Thoracic aorta (tissue), 2 donors: ENCODE data around the gene UQCC2. TPM values are rescaled to one million over a fixed set of nuclear protein-coding genes. Genes with fewer than 3 reads are reported as not detected.

Source experiments
- ATAC-seq: fragments of 150-250 bp; one replicate; pipeline ENCODE4 v1.8.0; 2017; ENCODE audit warnings: low read depth; ENCODE audit not compliant: insufficient number of reproducible peaks, low FRiP score
- DNase-seq: peaks from one replicate; pipeline ENCODE4 v3.0.0-alpha.2; 2020; ENCODE audit warnings: low spot score
- H3K27ac ChIP-seq, 2 donors: fragments of 200-600 bp; sonication (generic); 1 replicate in 1 of 2; 2 replicates in 1 of 2; pipeline ENCODE4 v1.5.1; 2016; ENCODE audit warnings: mild to moderate bottlenecking in 2 of 2, moderate library complexity in 2 of 2
- H3K27me3 ChIP-seq: fragments of 200-600 bp; sonication (generic); replicated peaks from 2 replicates; pipeline ENCODE4 v1.6.0; 2016; ENCODE audit warnings: mild to moderate bottlenecking; ENCODE audit not compliant: insufficient read depth
- H3K36me3 ChIP-seq: fragments of 200-600 bp; sonication (generic); one replicate; pipeline ENCODE4 v1.5.1; 2016
- H3K4me1 ChIP-seq, 2 donors: fragments of 200-600 bp; sonication (generic); 1 replicate in 1 of 2; 2 replicates in 1 of 2; pipeline versions ENCODE4 v1.5.1 to v1.6.0; 2016; ENCODE audit warnings: low read depth in 2 of 2, mild to moderate bottlenecking in 1 of 2; ENCODE audit not compliant: control insufficient read depth in 1 of 2
- H3K4me3 ChIP-seq: fragments of 200-600 bp; sonication (generic); 2 replicates; pipeline ENCODE4 v1.5.1; 2016; ENCODE audit warnings: mild to moderate bottlenecking
- H3K9me3 ChIP-seq: fragments of 200-600 bp; sonication (generic); 2 replicates; pipeline ENCODE4 v1.5.1; 2016
- CTCF ChIP-seq: fragments of 200-600 bp; sonication (generic); IDR thresholded peaks from one replicate; pipeline ENCODE4 v1.5.1; 2019; ENCODE audit warnings: antibody characterized with exemption
- total RNA-seq, 2 donors: library from RNA; depleted of rRNA; stranded (reverse); fragments of >200 nt; gene quantifications; one replicate each; pipeline versions ENCODE4 v1.1.0 to v1.2.3, GENCODE V29; 2016

Gene UQCC2
- total RNA-seq, 2 donors from 2014 or later: 15.0 to 39.8 TPM

GRCh38 chr6:33689148-33689494 is 22.4 kb downstream of the UQCC2 start:
- Histone ChIP-seq H3K4me1 (peaks cover 0 to 4% of the 10 kb centered on the region in 2 donors), H3K36me3 (no peaks in the 10 kb centered on the region), H3K9me3 (no peaks in the 10 kb centered on the region), H3K27ac (no peak overlapping the region), H3K4me3 (no peak overlapping the region), H3K27me3 (no peaks in the 10 kb centered on the region)
- DNase-seq (no peak), ATAC-seq (no peak)
- TF ChIP-seq CTCF: no peak

GRCh38 chr6:33688451-33689147 is 22.9 kb downstream of the UQCC2 start:
- H3K4me3 ChIP-seq: no peak overlapping the region
- H3K27ac ChIP-seq: no peak overlapping the region
- DNase-seq (no peak), ATAC-seq (no peak)
- no peaks in the 10 kb centered on the region for H3K27me3 ChIP-seq
- no peak for TF ChIP-seq CTCF
- H3K9me3 ChIP-seq: no peaks in the 10 kb centered on the region
- no peaks in the 10 kb centered on the region for H3K36me3 ChIP-seq
- peaks cover 0 to 4% of the 10 kb centered on the region in 2 donors for H3K4me1 ChIP-seq

GRCh38 chr6:33688006-33688405 is 23.5 kb downstream of the UQCC2 start:
- TF ChIP-seq CTCF: no peak
- no peaks in the 10 kb centered on the region for H3K36me3 ChIP-seq
- no peak for DNase-seq
- no peak overlapping the region for H3K4me3 ChIP-seq
- H3K9me3 ChIP-seq: no peaks in the 10 kb centered on the region
- no peak for ATAC-seq
- no peaks in the 10 kb centered on the region for H3K27me3 ChIP-seq
- peaks cover 0 to 4% of the 10 kb centered on the region in 2 donors for H3K4me1 ChIP-seq
- no peak overlapping the region for H3K27ac ChIP-seq

GRCh38 chr6:33686981-33687975 is 24.2 kb downstream of the UQCC2 start:
- peaks cover 0 to under 1% of the 10 kb centered on the region in 2 donors for H3K4me1 ChIP-seq
- DNase-seq: no peak
- H3K36me3 ChIP-seq: no peaks in the 10 kb centered on the region
- no peaks in the 10 kb centered on the region for H3K9me3 ChIP-seq
- no peak for TF ChIP-seq CTCF
- no peaks in the 10 kb centered on the region for H3K27me3 ChIP-seq
- no peak overlapping the region for H3K4me3 ChIP-seq
- no peak for ATAC-seq
- H3K27ac ChIP-seq: no peak overlapping the region

- Histone ChIP-seq H3K4me3 (no peak overlapping the region), H3K27me3 (no peaks in the 10 kb centered on the region), H3K4me1 (no peaks in the 10 kb centered on the region), H3K9me3 (no peaks in the 10 kb centered on the region), H3K27ac (no peak overlapping the region), H3K36me3 (no peaks in the 10 kb centered on the region)
- DNase-seq (no peak), ATAC-seq (no peak)
- no peak for TF ChIP-seq CTCF
These were observed 25.1 kb downstream of the UQCC2 start for GRCh38 chr6:33686225-33686924.
